NCI-H524 (cell line): ENCODE results near the gene CPNE8.
A peak's percentile ranks its signal among the peaks of the same experiment; 100 is the strongest.

ENCODE experiments used
- DNase-seq, 2 experiments: peaks; one replicate each; lab custom pipeline; 2025; lab: John Stamatoyannopoulos, UW

Gene CPNE8

GRCh38 chr12:38895446-38895845 lies 9.9 kb downstream of the CPNE8 start:
- DNase-seq: no peak

GRCh38 chr12:38892976-38893375 lies 12.4 kb downstream of the CPNE8 start:
- DNase-seq: no peak

- no peak for DNase-seq
Observed at GRCh38 chr12:38892087-38892786, 13.2 kb downstream of the CPNE8 start.

- DNase-seq: no peak
Observed at GRCh38 chr12:38890102-38890855, 15.1 kb downstream of the CPNE8 start.

- DNase-seq: no peak
Observed at GRCh38 chr12:38889297-38889815, 16.0 kb downstream of the CPNE8 start.

- DNase-seq: no peak
Observed at GRCh38 chr12:38887770-38888169, 17.6 kb downstream of the CPNE8 start.

GRCh38 chr12:38886931-38887330 lies 18.5 kb downstream of the CPNE8 start:
- no peak for DNase-seq

GRCh38 chr12:38886064-38886463 lies 19.3 kb downstream of the CPNE8 start:
- no peak for DNase-seq

GRCh38 chr12:38884666-38885065 lies 20.7 kb downstream of the CPNE8 start:
- DNase-seq: no peak

- DNase-seq: no peak
Observed at GRCh38 chr12:38883629-38884134, 21.7 kb downstream of the CPNE8 start.

GRCh38 chr12:38880288-38880687 lies 25.1 kb downstream of the CPNE8 start:
- no peak for DNase-seq

GRCh38 chr12:38878986-38879385 lies 26.4 kb downstream of the CPNE8 start:
- DNase-seq: no peak

- no peak for DNase-seq
Observed at GRCh38 chr12:38878333-38878705, 27.1 kb downstream of the CPNE8 start.

GRCh38 chr12:38875586-38876228 lies 29.7 kb downstream of the CPNE8 start:
- DNase-seq: peak in 1 of 2 experiments; percentile 13

- DNase-seq: no peak
Observed at GRCh38 chr12:38872561-38872960, 32.8 kb downstream of the CPNE8 start.

GRCh38 chr12:38872156-38872555 lies 33.2 kb downstream of the CPNE8 start:
- DNase-seq: no peak

- DNase-seq: no peak
Observed at GRCh38 chr12:38869036-38869435, 36.4 kb downstream of the CPNE8 start.

GRCh38 chr12:38850461-38850860 lies 54.9 kb downstream of the CPNE8 start:
- no peak for DNase-seq

GRCh38 chr12:38847247-38847646 lies 58.1 kb downstream of the CPNE8 start:
- DNase-seq: no peak

GRCh38 chr12:38844267-38844666 lies 61.1 kb downstream of the CPNE8 start:
- DNase-seq: no peak

GRCh38 chr12:38838056-38838850 lies 67.1 kb downstream of the CPNE8 start:
- DNase-seq: no peak

- no peak for DNase-seq
Observed at GRCh38 chr12:38831715-38832114, 73.7 kb downstream of the CPNE8 start.
